ENCODE measurements around the gene KRTAP4-1.

DNA sequence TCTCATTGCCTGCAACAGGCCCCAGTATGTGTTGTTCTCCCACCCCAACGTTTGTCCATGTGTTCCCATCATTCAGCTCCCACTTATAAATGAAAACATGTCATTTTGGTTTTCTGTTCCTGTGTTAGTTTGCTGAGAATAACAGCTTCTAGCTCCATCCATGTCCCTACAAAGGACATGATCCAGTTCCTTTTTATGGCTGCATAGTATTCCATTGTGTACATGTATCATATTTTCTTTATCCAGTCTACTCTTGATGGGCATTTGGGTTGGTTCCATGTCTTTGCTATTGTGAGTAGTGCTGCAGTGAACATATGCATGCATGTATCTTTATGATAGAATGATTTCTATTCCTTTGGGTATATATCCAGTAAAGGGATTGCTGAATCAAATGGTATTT is 31.0 kb upstream of the KRTAP4-1 start:
- no peak for TF ChIP-seq POLR2A (IDR thresholded peaks at IDR 0.05; ENCODE audit: low read depth, low read length)
- no peak for TF ChIP-seq POLR2AphosphoS5 (IDR thresholded peaks at IDR 0.05; ENCODE audit: low read depth, low read length)
- TF ChIP-seq TAF1 (IDR thresholded peaks at IDR 0.05; ENCODE audit: low read depth, low read length) = no peak
- TF ChIP-seq SPI1 (IDR thresholded peaks at IDR 0.05; ENCODE audit: low read depth, low read length) = no peak

All from GM12891 (cell line).